Chondrocyte (in vitro differentiated cells): ENCODE measurements around the gene CRYGN. TPM values are rescaled to one million over a fixed set of nuclear protein-coding genes. Genes with fewer than 3 reads are reported as not detected.

ENCODE experiments used
- DNase-seq: peaks from one replicate; pipeline ENCODE4 v3.0.0; 2021; ENCODE audit warnings: mixed read lengths, low spot score
- H3K27ac Mint-ChIP-seq: one replicate; pipeline ENCODE4 v1.8.0; 2021; ENCODE audit warnings: mild to moderate bottlenecking, moderate library complexity, mixed read lengths; ENCODE audit not compliant: unreplicated experiment
- H3K27me3 Mint-ChIP-seq: 2 replicates; pipeline ENCODE4 v1.8.0; 2021; ENCODE audit warnings: low read depth, mixed read lengths
- H3K36me3 Mint-ChIP-seq: 2 replicates; pipeline ENCODE4 v1.8.0; 2021; ENCODE audit warnings: low read depth, mixed read lengths
- H3K4me1 Mint-ChIP-seq: 2 replicates; pipeline ENCODE4 v1.8.0; 2021; ENCODE audit warnings: low read depth, mild to moderate bottlenecking, mixed read lengths
- H3K4me3 Mint-ChIP-seq: one replicate; pipeline ENCODE4 v1.8.0; 2021; ENCODE audit warnings: mild to moderate bottlenecking, moderate library complexity, mixed read lengths; ENCODE audit not compliant: unreplicated experiment
- H3K9me3 Mint-ChIP-seq: 2 replicates; pipeline ENCODE4 v1.8.0; 2021; ENCODE audit warnings: low read depth, mixed read lengths
- total RNA-seq: library from RNA; stranded (reverse); gene quantifications from 3 replicates; pipeline ENCODE4 v1.2.1, GENCODE V29; 2021
- TF ChIP-seq, protein P1 (sequence below): fragments of 200-600 bp; sonication (generic); IDR thresholded peaks from 2 replicates; pipeline ENCODE4 v1.5.0; 2021; ENCODE audit warnings: antibody characterized with exemption, mild to moderate bottlenecking, moderate library complexity

Gene CRYGN
- total RNA-seq, 1 donor from 2014 or later, result not detected

DNA sequence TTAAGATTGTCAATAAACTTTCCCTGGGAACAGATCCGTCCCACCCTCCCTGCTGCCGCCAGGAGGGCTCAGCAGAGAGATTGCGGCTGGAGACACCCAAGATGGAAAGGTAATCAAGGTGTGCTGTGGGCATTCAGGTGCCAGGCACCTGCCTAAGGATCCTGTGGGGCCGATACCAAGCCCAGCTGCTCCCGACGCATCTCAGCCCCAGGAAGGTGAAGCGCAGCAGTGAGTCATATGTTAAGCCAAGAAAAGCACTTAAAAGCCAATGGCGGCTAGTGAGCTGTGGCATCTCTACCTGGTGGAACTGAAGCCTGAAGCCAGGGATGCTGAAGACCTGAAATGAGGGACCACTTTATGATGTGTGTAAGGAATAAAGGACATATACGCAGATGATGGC is 36.2 kb downstream of the CRYGN start:
- TF ChIP-seq, protein P1, sequence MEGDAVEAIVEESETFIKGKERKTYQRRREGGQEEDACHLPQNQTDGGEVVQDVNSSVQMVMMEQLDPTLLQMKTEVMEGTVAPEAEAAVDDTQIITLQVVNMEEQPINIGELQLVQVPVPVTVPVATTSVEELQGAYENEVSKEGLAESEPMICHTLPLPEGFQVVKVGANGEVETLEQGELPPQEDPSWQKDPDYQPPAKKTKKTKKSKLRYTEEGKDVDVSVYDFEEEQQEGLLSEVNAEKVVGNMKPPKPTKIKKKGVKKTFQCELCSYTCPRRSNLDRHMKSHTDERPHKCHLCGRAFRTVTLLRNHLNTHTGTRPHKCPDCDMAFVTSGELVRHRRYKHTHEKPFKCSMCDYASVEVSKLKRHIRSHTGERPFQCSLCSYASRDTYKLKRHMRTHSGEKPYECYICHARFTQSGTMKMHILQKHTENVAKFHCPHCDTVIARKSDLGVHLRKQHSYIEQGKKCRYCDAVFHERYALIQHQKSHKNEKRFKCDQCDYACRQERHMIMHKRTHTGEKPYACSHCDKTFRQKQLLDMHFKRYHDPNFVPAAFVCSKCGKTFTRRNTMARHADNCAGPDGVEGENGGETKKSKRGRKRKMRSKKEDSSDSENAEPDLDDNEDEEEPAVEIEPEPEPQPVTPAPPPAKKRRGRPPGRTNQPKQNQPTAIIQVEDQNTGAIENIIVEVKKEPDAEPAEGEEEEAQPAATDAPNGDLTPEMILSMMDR, result peak; percentile 19
- Mint-ChIP-seq H3K4me3 (no peak overlapping the region), H3K9me3 (no peaks in the 10 kb centered on the region), H3K27ac (no peak overlapping the region), H3K36me3 (peaks cover under 1% of the 10 kb centered on the region), H3K27me3 (peaks cover 33% of the 10 kb centered on the region), H3K4me1 (peaks cover 22% of the 10 kb centered on the region)
- no peak for DNase-seq

DNA sequence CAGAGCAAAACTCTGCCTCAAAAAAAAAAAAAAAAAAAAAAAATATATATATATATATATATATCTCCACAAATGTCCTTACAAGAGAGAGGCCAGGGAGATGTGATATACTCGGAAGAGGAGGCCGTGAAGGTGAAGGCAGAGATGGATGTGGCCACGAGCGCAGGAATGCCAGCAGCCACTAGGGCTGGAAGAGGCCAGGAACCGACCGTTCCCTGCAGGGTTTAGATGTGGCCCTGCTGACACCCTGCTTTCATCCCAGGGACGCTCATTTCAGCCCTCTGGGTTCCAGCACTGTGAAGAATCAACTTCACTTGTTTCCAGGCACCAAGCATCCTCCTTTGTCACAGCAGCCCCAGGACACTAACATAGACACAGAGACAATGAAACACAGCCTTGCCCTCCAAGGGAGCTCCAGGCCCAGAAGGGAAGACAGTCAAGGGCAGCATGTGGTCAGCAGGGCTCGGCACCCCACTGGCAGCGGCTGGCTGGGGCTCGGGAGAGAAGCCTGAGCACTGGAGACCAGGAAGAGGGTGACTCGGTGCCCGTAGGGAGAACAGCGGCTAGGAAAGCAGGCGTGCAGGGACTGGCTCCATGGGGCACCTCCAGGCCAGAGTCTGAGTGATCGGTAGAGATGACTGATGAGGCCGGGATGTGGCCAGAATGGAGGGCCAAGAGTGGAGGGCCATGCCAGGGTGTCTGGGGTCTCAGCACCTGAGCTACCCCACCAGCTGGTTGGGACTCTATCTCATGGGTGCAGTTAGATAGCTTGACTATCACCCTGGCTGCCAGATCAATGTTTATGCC is 37.7 kb downstream of the CRYGN start:
- Mint-ChIP-seq H3K27me3 (peaks cover 30% of the 10 kb centered on the region), H3K36me3 (no peaks in the 10 kb centered on the region), H3K4me1 (peaks cover 20% of the 10 kb centered on the region), H3K27ac (no peak overlapping the region), H3K4me3 (no peak overlapping the region), H3K9me3 (no peaks in the 10 kb centered on the region)
- peak; percentile 90 for DNase-seq
- TF ChIP-seq, protein P1, result no peak

DNA sequence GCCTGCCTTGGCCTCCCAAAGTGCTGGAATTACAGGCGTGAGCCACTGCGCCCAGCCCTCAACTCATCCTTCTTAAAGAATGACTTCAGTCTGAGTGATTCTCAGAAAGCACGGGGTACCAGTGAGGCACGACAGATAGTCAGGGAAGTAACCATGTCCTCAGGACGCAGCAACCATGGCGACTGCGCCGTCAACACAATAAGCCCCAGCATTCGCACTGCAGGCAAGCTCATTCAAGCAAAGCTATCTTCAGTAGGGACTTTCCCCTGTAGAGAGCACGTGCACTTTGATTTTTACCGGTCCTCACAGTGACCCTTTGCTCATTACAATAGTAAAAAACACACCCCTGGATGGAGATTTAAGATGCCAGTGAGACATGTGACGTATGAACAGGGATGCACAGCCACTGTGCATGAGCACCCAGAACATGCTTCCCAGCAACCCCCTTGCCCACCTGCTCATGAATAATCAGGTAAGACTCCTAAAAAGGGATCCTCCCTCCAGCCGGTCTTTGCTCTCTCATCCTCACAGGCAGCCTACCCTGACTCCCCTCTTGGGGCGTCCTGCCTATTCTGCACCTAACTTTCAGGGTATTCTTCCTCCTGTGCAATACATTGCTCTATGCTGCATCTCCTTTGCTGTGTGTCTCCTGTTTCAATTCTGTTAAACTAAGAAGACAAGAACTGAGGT is 39.2 kb downstream of the CRYGN start:
- no peak overlapping the region for H3K4me3 Mint-ChIP-seq
- H3K4me1 Mint-ChIP-seq, result peaks cover 20% of the 10 kb centered on the region
- H3K27me3 Mint-ChIP-seq, result peaks cover 23% of the 10 kb centered on the region

DNA sequence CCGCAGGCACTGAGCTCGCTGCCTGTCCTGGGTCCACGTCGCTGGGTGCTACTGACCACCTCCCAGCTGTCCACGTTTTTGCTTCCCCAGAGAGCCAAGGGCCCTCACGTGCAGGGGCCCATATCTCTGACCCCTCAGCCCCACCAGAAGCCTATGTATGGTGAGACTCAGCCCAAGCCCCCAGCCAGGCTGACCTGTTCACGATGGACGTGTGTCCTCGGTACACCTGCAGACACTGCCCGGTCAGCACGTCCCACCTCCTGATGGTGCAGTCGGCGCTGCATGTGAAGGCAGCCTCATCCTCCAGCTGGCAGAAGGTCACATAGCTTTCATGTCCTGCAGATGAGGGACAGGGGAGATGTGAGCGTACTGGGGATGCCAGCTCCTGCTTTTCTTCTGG is 40.0 kb downstream of the CRYGN start:
- peaks cover 21% of the 10 kb centered on the region for H3K27me3 Mint-ChIP-seq
- no peak overlapping the region for H3K4me3 Mint-ChIP-seq
- H3K9me3 Mint-ChIP-seq, result no peaks in the 10 kb centered on the region
- H3K27ac Mint-ChIP-seq, result no peak overlapping the region
- TF ChIP-seq, protein P1, result no peak
- H3K36me3 Mint-ChIP-seq, result no peaks in the 10 kb centered on the region
- H3K4me1 Mint-ChIP-seq, result peaks cover 20% of the 10 kb centered on the region
- peak; percentile 72 for DNase-seq

More for the DNA sequence above, 39.2 kb downstream of the CRYGN start:
- no peaks in the 10 kb centered on the region for H3K36me3 Mint-ChIP-seq
- H3K9me3 Mint-ChIP-seq, result no peaks in the 10 kb centered on the region
- TF ChIP-seq, protein P1, result no peak
- no peak overlapping the region for H3K27ac Mint-ChIP-seq
- no peak for DNase-seq

DNA sequence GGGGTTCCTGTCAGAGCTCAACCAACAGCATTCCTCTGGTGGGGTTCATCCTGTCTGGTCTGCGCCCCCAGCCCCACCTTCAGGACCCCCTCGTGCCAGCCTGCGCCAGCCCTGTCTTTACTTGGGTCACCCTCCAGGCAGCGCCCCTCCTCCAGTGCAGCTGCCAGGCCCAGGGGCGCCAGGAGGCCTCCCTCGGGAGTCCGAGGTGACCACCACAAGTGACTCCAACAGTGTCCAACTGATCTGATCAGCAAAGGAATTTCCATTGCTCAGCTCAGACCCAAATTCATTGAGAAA is 40.7 kb downstream of the CRYGN start:
- Mint-ChIP-seq H3K36me3 (no peaks in the 10 kb centered on the region), H3K27ac (no peak overlapping the region), H3K9me3 (no peaks in the 10 kb centered on the region), H3K4me3 (no peak overlapping the region), H3K4me1 (peaks cover 20% of the 10 kb centered on the region), H3K27me3 (peaks cover 21% of the 10 kb centered on the region)
- DNase-seq, result no peak
- TF ChIP-seq, protein P1, result no peak
